NCI-H82 treated with DMSO at 0.1 percent for 48 hours (cell line): ENCODE measurements around the gene OR7G2.
"Not testable (repeated sequence)": the region's sequence is repeated elsewhere in the genome, so short reads cannot be mapped to it uniquely, and the experiment has no call there.

Experiments
- DNase-seq: peaks from one replicate; lab custom pipeline; 2025; ENCODE audit not compliant: unreplicated experiment; lab: John Stamatoyannopoulos, UW

OR7G2 gene

GRCh38 chr19:9075064-9075949 is 32.0 kb downstream of the OR7G2 start:
- DNase-seq, result peak; percentile 17

- no peak for DNase-seq
Measured at GRCh38 chr19:9073806-9074205, 33.5 kb downstream of the OR7G2 start.

- DNase-seq, result not testable (repeated sequence)
Measured at GRCh38 chr19:9071720-9072119, 35.6 kb downstream of the OR7G2 start.

GRCh38 chr19:9070066-9070465 is 37.2 kb downstream of the OR7G2 start:
- no peak for DNase-seq

GRCh38 chr19:9065457-9066014 is 41.7 kb downstream of the OR7G2 start:
- no peak for DNase-seq

- DNase-seq, result no peak
Measured at GRCh38 chr19:9061879-9062278, 45.4 kb downstream of the OR7G2 start.

GRCh38 chr19:9060564-9061340 is 46.5 kb downstream of the OR7G2 start:
- no peak for DNase-seq

GRCh38 chr19:9058905-9059667 is 48.2 kb downstream of the OR7G2 start:
- peak; percentile 85 for DNase-seq

- DNase-seq, result no peak
Measured at GRCh38 chr19:9057505-9058258, 49.6 kb downstream of the OR7G2 start.

- DNase-seq, result not testable (repeated sequence)
Measured at GRCh38 chr19:9056131-9056530, 51.1 kb downstream of the OR7G2 start.

GRCh38 chr19:9054765-9055164 is 52.5 kb downstream of the OR7G2 start:
- peak; percentile 88 for DNase-seq

GRCh38 chr19:9054207-9054606 is 53.1 kb downstream of the OR7G2 start:
- no peak for DNase-seq

GRCh38 chr19:9053674-9054073 is 53.6 kb downstream of the OR7G2 start:
- not testable (repeated sequence) for DNase-seq

GRCh38 chr19:9052894-9053293 is 54.4 kb downstream of the OR7G2 start:
- DNase-seq, result peak; percentile 37
